HEK293 (cell line): ENCODE data around the gene CYB561A3.

Experiments
- CTCF ChIA-PET: fragments of 350-600 bp; formaldehyde crosslinking; extraction: SDS; loops from one replicate; lab custom pipeline; 2021; ENCODE audit warnings: antibody characterized with exemption; lab: Yijun Ruan, JAX
- POLR2A ChIA-PET: fragments of 300-600 bp; formaldehyde crosslinking; extraction: SDS; loops from one replicate; lab custom pipeline; 2020; ENCODE audit warnings: antibody characterized with exemption, inconsistent platforms; lab: Yijun Ruan, JAX
- H3K27ac ChIP-seq: fragments of 200-500 bp; sonication (Bioruptor generic); 2 replicates; pipeline ENCODE4 v1.5.1; 2014; ENCODE audit warnings: low read depth, low read length, control low read depth, inconsistent platforms; ENCODE audit errors: extremely low read depth
- H3K36me3 ChIP-seq, 2 experiments: fragments of 200-500 bp in 1 of 2; sonication (Bioruptor generic) in 1 of 2; 1 replicate in 1 of 2; 2 replicates in 1 of 2; pipeline ENCODE4 v1.5.1; 2014 to 2017; ENCODE audit warnings: inconsistent platforms in 2 of 2, low read length in 2 of 2; ENCODE audit not compliant: control insufficient read depth in 2 of 2, insufficient read depth in 1 of 2
- H3K4me1 ChIP-seq: fragments of 200-500 bp; sonication (Bioruptor generic); 2 replicates; pipeline ENCODE4 v1.5.1; 2014; ENCODE audit warnings: mild to moderate bottlenecking, low read length, inconsistent platforms; ENCODE audit not compliant: control insufficient read depth, insufficient read depth
- H3K4me3 ChIP-seq: 2 replicates; pipeline ENCODE4 v1.5.1; 2011; ENCODE audit warnings: low read depth, mild to moderate bottlenecking, control low read depth, low read length, moderate library complexity
- H3K9me3 ChIP-seq: fragments of 200-500 bp; sonication (Bioruptor generic); 2 replicates; pipeline ENCODE4 v1.5.1; 2014; ENCODE audit warnings: low read depth, low read length, inconsistent platforms; ENCODE audit not compliant: control insufficient read depth, insufficient read depth
- GLI4 ChIP-seq: fragments of 450-650 bp; formaldehyde crosslinking; IDR thresholded peaks from 2 replicates; pipeline ENCODE4 v1.5.1; 2016; ENCODE audit warnings: missing biosample characterization, missing genetic modification characterization
- GLIS1 ChIP-seq: fragments of 450-650 bp; formaldehyde crosslinking; IDR thresholded peaks from 2 replicates; pipeline ENCODE4 v1.5.1; 2016; ENCODE audit warnings: missing biosample characterization, missing genetic modification characterization
- GLIS2 ChIP-seq: fragments of 450-650 bp; formaldehyde crosslinking; IDR thresholded peaks from 2 replicates; pipeline ENCODE4 v1.5.1; 2016; ENCODE audit warnings: missing biosample characterization, missing genetic modification characterization
- MYNN ChIP-seq: fragments of 450-650 bp; formaldehyde crosslinking; IDR thresholded peaks from 2 replicates; pipeline ENCODE4 v1.5.1; 2016; ENCODE audit warnings: missing biosample characterization, missing genetic modification characterization, borderline replicate concordance
- SP7 ChIP-seq: fragments of 450-650 bp; formaldehyde crosslinking; IDR thresholded peaks from 2 replicates; pipeline ENCODE4 v1.5.1; 2016; ENCODE audit warnings: missing biosample characterization, missing genetic modification characterization
- TCF7L2 ChIP-seq: IDR thresholded peaks from 2 replicates; pipeline ENCODE4 v1.6.1; 2011; ENCODE audit warnings: low read depth, mild to moderate bottlenecking, inconsistent platforms, low read length, moderate library complexity, borderline replicate concordance
- YY1 ChIP-seq: fragments of 450-650 bp; formaldehyde crosslinking; IDR thresholded peaks from 2 replicates; pipeline ENCODE4 v1.5.1; 2018; ENCODE audit warnings: missing biosample characterization, missing genetic modification characterization
- ZBTB17 ChIP-seq: fragments of 450-650 bp; formaldehyde crosslinking; IDR thresholded peaks from 2 replicates; pipeline ENCODE4 v1.5.1; 2016; ENCODE audit warnings: missing biosample characterization, missing genetic modification characterization
- ZFHX2 ChIP-seq: fragments of 450-650 bp; formaldehyde crosslinking; conservative IDR thresholded peaks from 2 replicates; pipeline ENCODE4 v1.5.1; 2016; ENCODE audit warnings: missing biosample characterization, missing genetic modification characterization
- ZNF221 ChIP-seq: fragments of 450-650 bp; formaldehyde crosslinking; IDR thresholded peaks from 2 replicates; pipeline ENCODE4 v1.5.1; 2017; ENCODE audit warnings: missing biosample characterization, missing genetic modification characterization, borderline replicate concordance
- ZNF239 ChIP-seq: fragments of 450-650 bp; formaldehyde crosslinking; IDR thresholded peaks from 2 replicates; pipeline ENCODE4 v1.5.1; 2016; ENCODE audit warnings: missing biosample characterization, missing genetic modification characterization
- ZNF24 ChIP-seq: fragments of 450-650 bp; formaldehyde crosslinking; IDR thresholded peaks from 2 replicates; pipeline ENCODE4 v1.5.1; 2016; ENCODE audit warnings: missing biosample characterization, missing genetic modification characterization
- ZNF292 ChIP-seq: fragments of 450-650 bp; formaldehyde crosslinking; IDR thresholded peaks from 2 replicates; pipeline ENCODE4 v1.5.1; 2016; ENCODE audit warnings: low read depth, missing biosample characterization, missing genetic modification characterization, borderline replicate concordance
- ZNF302 ChIP-seq: fragments of 450-650 bp; formaldehyde crosslinking; IDR thresholded peaks from 2 replicates; pipeline ENCODE4 v1.5.1; 2016; ENCODE audit warnings: missing biosample characterization, missing genetic modification characterization, low read depth
- ZNF426 ChIP-seq: fragments of 450-650 bp; formaldehyde crosslinking; IDR thresholded peaks from 2 replicates; pipeline ENCODE4 v1.5.1; 2017; ENCODE audit warnings: missing biosample characterization, missing genetic modification characterization, mild to moderate bottlenecking, inconsistent platforms, moderate library complexity
- ZNF473 ChIP-seq: fragments of 450-650 bp; formaldehyde crosslinking; IDR thresholded peaks from 2 replicates; pipeline ENCODE4 v1.5.1; 2017; ENCODE audit warnings: missing biosample characterization, missing genetic modification characterization
- ZNF510 ChIP-seq: fragments of 450-650 bp; formaldehyde crosslinking; IDR thresholded peaks from 2 replicates; pipeline ENCODE4 v1.5.1; 2018; ENCODE audit warnings: mild to moderate bottlenecking, missing genetic modification characterization, missing biosample characterization; ENCODE audit not compliant: insufficient replicate concordance
- ZNF514 ChIP-seq: fragments of 450-650 bp; formaldehyde crosslinking; IDR thresholded peaks from 2 replicates; pipeline ENCODE4 v1.5.1; 2016; ENCODE audit warnings: missing biosample characterization, missing genetic modification characterization
- ZNF521 ChIP-seq: fragments of 450-650 bp; formaldehyde crosslinking; IDR thresholded peaks from 2 replicates; pipeline ENCODE4 v1.5.1; 2017; ENCODE audit warnings: missing biosample characterization, mild to moderate bottlenecking, missing genetic modification characterization
- ZNF555 ChIP-seq: fragments of 450-650 bp; formaldehyde crosslinking; conservative IDR thresholded peaks from 2 replicates; pipeline ENCODE4 v1.5.1; 2017; ENCODE audit warnings: missing biosample characterization, mild to moderate bottlenecking, missing genetic modification characterization, inconsistent platforms
- ZNF561 ChIP-seq: fragments of 450-650 bp; IDR thresholded peaks from 2 replicates; pipeline ENCODE4 v1.5.1; 2018; ENCODE audit warnings: missing biosample characterization, missing genetic modification characterization, borderline replicate concordance
- ZNF660 ChIP-seq: fragments of 450-650 bp; IDR thresholded peaks from 2 replicates; pipeline ENCODE4 v1.5.1; 2018; ENCODE audit warnings: missing biosample characterization, mild to moderate bottlenecking, missing genetic modification characterization
- ZNF747 ChIP-seq: fragments of 450-650 bp; formaldehyde crosslinking; IDR thresholded peaks from 2 replicates; pipeline ENCODE4 v1.5.1; 2016; ENCODE audit warnings: missing biosample characterization, missing genetic modification characterization
- ZNF843 ChIP-seq: fragments of 450-650 bp; formaldehyde crosslinking; IDR thresholded peaks from 2 replicates; pipeline ENCODE4 v1.5.1; 2016; ENCODE audit warnings: missing biosample characterization, missing genetic modification characterization
- TF ChIP-seq, protein P1 (sequence below): fragments of 450-650 bp; formaldehyde crosslinking; IDR thresholded peaks from 2 replicates; pipeline ENCODE4 v1.5.1; 2016; ENCODE audit warnings: missing biosample characterization, missing genetic modification characterization, low read depth
- TF ChIP-seq, protein P2 (sequence below): fragments of 450-650 bp; formaldehyde crosslinking; IDR thresholded peaks from 2 replicates; pipeline ENCODE4 v1.5.1; 2016; ENCODE audit warnings: missing biosample characterization, missing genetic modification characterization
- TF ChIP-seq, protein P3 (sequence below): fragments of 450-650 bp; formaldehyde crosslinking; IDR thresholded peaks from 2 replicates; pipeline ENCODE4 v1.5.1; 2016; ENCODE audit warnings: missing biosample characterization, missing genetic modification characterization

The CYB561A3 gene

DNA sequence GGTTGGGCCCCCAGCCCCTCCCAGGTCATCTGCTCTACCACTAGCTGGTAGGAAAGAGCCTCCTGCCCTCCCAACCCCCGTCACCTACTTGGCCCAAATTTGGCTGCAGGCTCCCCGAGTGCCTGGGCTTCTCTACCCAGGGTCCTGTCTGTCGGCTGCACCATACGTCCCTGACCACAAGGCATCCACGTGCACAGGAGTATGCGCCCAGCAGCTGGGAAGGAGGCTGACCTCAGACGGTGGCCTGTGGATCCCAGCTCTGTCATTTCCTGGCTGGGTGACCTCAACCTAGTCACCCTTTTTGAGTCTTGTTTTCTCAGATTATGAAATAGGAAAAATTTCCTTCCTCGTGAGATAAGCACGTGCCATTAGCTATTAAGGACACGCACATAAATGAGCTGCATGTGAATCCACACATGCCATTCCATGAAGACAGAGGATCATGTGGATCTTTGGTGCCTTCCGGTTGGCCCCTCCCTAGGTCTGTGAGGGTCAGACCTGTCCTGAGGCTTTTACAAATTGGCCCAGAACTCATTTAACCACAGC is 13.7 kb downstream of the CYB561A3 start:
- Histone ChIP-seq H3K4me1 (no peaks in the 10 kb centered on the region), H3K36me3 (peaks cover 0 to 84% of the 10 kb centered on the region in 2 experiments; a peak in 2 of 3 replicates), H3K27ac (no peak overlapping the region), H3K9me3 (no peaks in the 10 kb centered on the region), H3K4me3 (no peak overlapping the region)
- ChIA-PET POLR2A (interaction anchor here (1.1 to 3.4 kb wide), 3 partner anchors 12 to 13 kb away, joined by 3 to 37 read pairs (median 3); partner anchors contain the start of genes CYB561A3 and TMEM138), CTCF (interaction anchor here (3.2 to 3.4 kb wide), 2 partner anchors 11 to 37 kb away, joined by 12 to 23 read pairs; no protein-coding TSS in a partner anchor)
- no peak for TF ChIP-seq ZNF747 (tag by site-specific recombination)
- no peak for TF ChIP-seq ZFHX2
- TF ChIP-seq ZNF521 (tag by site-specific recombination) = no peak
- no peak for TF ChIP-seq ZNF514 (tag by site-specific recombination)
- TF ChIP-seq, protein P1, sequence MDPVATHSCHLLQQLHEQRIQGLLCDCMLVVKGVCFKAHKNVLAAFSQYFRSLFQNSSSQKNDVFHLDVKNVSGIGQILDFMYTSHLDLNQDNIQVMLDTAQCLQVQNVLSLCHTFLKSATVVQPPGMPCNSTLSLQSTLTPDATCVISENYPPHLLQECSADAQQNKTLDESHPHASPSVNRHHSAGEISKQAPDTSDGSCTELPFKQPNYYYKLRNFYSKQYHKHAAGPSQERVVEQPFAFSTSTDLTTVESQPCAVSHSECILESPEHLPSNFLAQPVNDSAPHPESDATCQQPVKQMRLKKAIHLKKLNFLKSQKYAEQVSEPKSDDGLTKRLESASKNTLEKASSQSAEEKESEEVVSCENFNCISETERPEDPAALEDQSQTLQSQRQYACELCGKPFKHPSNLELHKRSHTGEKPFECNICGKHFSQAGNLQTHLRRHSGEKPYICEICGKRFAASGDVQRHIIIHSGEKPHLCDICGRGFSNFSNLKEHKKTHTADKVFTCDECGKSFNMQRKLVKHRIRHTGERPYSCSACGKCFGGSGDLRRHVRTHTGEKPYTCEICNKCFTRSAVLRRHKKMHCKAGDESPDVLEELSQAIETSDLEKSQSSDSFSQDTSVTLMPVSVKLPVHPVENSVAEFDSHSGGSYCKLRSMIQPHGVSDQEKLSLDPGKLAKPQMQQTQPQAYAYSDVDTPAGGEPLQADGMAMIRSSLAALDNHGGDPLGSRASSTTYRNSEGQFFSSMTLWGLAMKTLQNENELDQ = no peak
- no peak for TF ChIP-seq ZNF239 (tag by site-specific recombination)
- no peak for TF ChIP-seq GLI4 (tag by site-specific recombination)
- no peak for TF ChIP-seq YY1 (tag by site-specific recombination)
- TF ChIP-seq GLIS1 (tag by site-specific recombination) = no peak
- TF ChIP-seq ZNF426 (tag by site-specific recombination) = no peak
- no peak for TF ChIP-seq ZBTB17 (tag by site-specific recombination)
- TF ChIP-seq, protein P2, sequence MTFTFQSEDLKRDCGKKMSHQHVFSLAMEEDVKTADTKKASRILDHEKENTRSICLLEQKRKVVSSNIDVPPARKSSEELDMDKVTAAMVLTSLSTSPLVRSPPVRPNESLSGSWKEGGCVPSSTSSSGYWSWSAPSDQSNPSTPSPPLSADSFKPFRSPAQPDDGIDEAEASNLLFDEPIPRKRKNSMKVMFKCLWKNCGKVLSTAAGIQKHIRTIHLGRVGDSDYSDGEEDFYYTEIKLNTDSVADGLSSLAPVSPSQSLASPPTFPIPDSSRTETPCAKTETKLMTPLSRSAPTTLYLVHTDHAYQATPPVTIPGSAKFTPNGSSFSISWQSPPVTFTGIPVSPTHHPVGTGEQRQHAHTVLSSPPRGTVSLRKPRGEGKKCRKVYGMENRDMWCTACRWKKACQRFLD = no peak
- no peak for TF ChIP-seq TCF7L2
- TF ChIP-seq, protein P3, sequence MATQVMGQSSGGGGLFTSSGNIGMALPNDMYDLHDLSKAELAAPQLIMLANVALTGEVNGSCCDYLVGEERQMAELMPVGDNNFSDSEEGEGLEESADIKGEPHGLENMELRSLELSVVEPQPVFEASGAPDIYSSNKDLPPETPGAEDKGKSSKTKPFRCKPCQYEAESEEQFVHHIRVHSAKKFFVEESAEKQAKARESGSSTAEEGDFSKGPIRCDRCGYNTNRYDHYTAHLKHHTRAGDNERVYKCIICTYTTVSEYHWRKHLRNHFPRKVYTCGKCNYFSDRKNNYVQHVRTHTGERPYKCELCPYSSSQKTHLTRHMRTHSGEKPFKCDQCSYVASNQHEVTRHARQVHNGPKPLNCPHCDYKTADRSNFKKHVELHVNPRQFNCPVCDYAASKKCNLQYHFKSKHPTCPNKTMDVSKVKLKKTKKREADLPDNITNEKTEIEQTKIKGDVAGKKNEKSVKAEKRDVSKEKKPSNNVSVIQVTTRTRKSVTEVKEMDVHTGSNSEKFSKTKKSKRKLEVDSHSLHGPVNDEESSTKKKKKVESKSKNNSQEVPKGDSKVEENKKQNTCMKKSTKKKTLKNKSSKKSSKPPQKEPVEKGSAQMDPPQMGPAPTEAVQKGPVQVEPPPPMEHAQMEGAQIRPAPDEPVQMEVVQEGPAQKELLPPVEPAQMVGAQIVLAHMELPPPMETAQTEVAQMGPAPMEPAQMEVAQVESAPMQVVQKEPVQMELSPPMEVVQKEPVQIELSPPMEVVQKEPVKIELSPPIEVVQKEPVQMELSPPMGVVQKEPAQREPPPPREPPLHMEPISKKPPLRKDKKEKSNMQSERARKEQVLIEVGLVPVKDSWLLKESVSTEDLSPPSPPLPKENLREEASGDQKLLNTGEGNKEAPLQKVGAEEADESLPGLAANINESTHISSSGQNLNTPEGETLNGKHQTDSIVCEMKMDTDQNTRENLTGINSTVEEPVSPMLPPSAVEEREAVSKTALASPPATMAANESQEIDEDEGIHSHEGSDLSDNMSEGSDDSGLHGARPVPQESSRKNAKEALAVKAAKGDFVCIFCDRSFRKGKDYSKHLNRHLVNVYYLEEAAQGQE (tag by site-specific recombination) = no peak
- TF ChIP-seq ZNF221 (tag by site-specific recombination) = no peak

DNA sequence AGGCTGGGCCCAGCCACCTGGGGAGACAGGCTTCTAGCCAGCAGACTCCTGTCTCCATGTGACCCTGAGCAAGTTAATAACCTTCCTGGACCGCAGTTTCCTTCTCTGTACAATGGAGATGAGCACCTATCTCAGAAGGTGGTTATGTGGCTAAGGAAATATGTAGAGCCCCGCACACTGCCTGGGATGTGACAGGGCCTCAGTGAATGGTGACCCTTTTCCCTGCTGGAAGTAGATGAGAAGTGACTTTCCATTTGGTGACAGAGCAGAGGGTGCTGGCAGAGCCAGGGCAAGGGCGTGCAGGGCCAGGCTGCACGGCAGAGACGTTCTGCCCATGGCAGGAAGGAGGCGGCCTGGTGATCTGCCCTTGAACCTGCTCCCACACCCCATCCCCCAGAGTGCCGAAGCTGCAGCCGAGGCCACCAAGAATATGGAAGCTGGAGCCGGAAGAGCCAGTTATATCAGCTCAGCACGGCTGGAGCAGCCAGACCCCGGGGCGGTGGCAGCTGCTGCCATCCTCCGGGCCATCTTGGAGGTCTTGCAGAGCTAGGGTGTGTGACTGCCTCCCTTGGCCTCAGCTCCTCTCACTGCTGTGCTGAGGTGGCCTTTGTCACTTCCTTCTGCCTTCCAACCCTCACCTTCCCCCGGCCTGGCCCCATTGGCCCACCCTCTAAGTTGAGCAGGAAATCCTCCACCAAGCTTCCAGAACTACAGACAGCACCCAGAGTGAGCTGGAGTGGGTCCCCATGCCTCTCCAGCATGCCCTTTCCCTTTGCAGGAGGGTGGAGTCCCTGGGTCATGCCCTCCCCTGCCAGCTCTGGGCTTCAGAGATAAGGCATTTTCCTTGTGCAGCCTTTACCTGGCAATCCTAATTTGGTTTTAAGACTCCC is 15.5 kb downstream of the CYB561A3 start:
- Histone ChIP-seq H3K36me3 (peaks cover 0 to 84% of the 10 kb centered on the region in 2 experiments; a peak in 2 of 3 replicates), H3K9me3 (no peaks in the 10 kb centered on the region), H3K27ac (no peak overlapping the region), H3K4me1 (no peaks in the 10 kb centered on the region), H3K4me3 (no peak overlapping the region)
- CTCF ChIA-PET = interaction anchor here (0.8 to 1.3 kb wide), 2 partner anchors 10 to 39 kb away, joined by 6 read pairs; no protein-coding TSS in a partner anchor
- POLR2A ChIA-PET = interaction anchor here (1.2 to 1.5 kb wide), 2 partner anchors 10 to 16 kb away, joined by 3 to 4 read pairs; partner anchors contain the start of genes CYB561A3 and TMEM138
- TF ChIP-seq GLIS2 (tag by site-specific recombination) = no peak
- no peak for TF ChIP-seq ZNF473 (tag by site-specific recombination)
- TF ChIP-seq MYNN (tag by site-specific recombination) = no peak
- no peak for TF ChIP-seq ZNF555 (tag by site-specific recombination)
- no peak for TF ChIP-seq ZNF843
- TF ChIP-seq ZNF292 = no peak
- TF ChIP-seq ZNF510 (tag by site-specific recombination) = no peak
- TF ChIP-seq ZNF302 (tag by site-specific recombination) = no peak
- TF ChIP-seq ZNF660 = no peak
- TF ChIP-seq SP7 (tag by site-specific recombination) = no peak
- TF ChIP-seq ZNF561 (tag by site-specific recombination) = no peak
- no peak for TF ChIP-seq ZNF24 (tag by site-specific recombination)
